Thyroid gland (tissue), 4 donors: ENCODE results near the gene HUS1. TPM values are rescaled to one million over a fixed set of nuclear protein-coding genes. Genes with fewer than 3 reads are reported as not detected.

Experiments used
- DNase-seq, 2 donors: peaks; one replicate each; pipeline ENCODE4 v3.0.0-alpha.2; 2019
- H3K27ac ChIP-seq, 3 donors: fragments of 200-600 bp; sonication (generic); 1 replicate in 2 of 3; 2 replicates in 1 of 3; pipeline ENCODE4 v1.5.1; 2016 to 2019; ENCODE audit warnings: mild to moderate bottlenecking in 1 of 3, moderate library complexity in 1 of 3
- H3K27me3 ChIP-seq: fragments of 200-600 bp; sonication (generic); one replicate; pipeline ENCODE4 v1.5.1; 2019
- H3K36me3 ChIP-seq, 2 donors: fragments of 200-600 bp; sonication (generic); one replicate each; pipeline ENCODE4 v1.5.1; 2016 to 2019
- H3K4me1 ChIP-seq, 2 donors: fragments of 200-600 bp; sonication (generic); one replicate each; pipeline ENCODE4 v1.5.1; 2017 to 2019
- H3K4me3 ChIP-seq, 3 donors: fragments of 200-600 bp; sonication (generic); replicated peaks in 1 of 3; 1 replicate in 2 of 3; 2 replicates in 1 of 3; pipeline ENCODE4 v1.5.1; 2016; ENCODE audit warnings: mild to moderate bottlenecking in 1 of 3
- H3K9me3 ChIP-seq: fragments of 200-600 bp; sonication (generic); one replicate; pipeline ENCODE4 v1.5.1; 2017
- POLR2A ChIP-seq, 2 donors: fragments of 450-650 bp; IDR thresholded peaks; one replicate each; pipeline ENCODE4 v1.6.1; 2017; ENCODE audit warnings: antibody characterized with exemption in 2 of 2, mild to moderate bottlenecking in 2 of 2, moderate library complexity in 1 of 2
- WGBS, 2 donors: methylation state at CpG; one replicate each; pipeline ENCODE4 v1.1.5; 2017; 5-methylcytosine and 5-hydroxymethylcytosine counted together
- intact Hi-C: fragments of 100-400 bp; cut with DNase I; formaldehyde crosslinking; loops from one replicate; pipeline ENCODE4 v1.15.1; 2023
- total RNA-seq, 4 donors: library from RNA; depleted of rRNA; stranded (reverse); fragments of >200 nt; gene quantifications; one replicate each; pipeline ENCODE4 v1.2.3, GENCODE V29; 2016
- TF ChIP-seq, protein P1 (sequence below), 6 experiments: fragments of 200-600 bp in 3 of 6; fragments of 450-650 bp in 3 of 6; sonication (generic) in 3 of 6; IDR thresholded peaks; one replicate each; pipeline ENCODE4 v1.5.1; 2016 to 2019; ENCODE audit warnings: antibody characterized with exemption in 6 of 6, mild to moderate bottlenecking in 2 of 6, inconsistent platforms in 1 of 6, moderate library complexity in 1 of 6

The HUS1 gene
- total RNA-seq, 4 donors from 2014 or later, result 32.1 to 83.8 (median 39.8) TPM

DNA sequence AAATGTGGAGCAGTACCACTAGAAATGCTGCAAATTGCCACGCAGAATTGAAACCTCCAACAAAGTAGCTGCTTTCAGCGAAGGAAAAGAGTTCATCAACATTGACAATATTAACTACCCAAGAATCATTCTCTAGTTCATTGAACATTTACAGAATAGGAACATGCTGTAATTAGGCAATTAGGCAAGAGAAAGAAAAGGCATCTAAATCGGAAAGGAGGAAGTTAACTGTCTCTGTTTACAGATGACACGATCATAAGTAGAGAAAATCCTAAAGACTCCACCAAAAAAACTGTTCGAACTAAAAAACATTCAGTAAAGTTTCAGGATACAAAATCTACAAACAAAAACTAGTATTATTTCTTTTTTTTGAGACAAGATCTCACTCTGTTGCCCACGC is 22.3 kb downstream of the HUS1 start:
- peaks cover 7 to 11% of the 10 kb centered on the region in 2 donors for H3K36me3 ChIP-seq
- no peaks in the 10 kb centered on the region for H3K27me3 ChIP-seq
- TF ChIP-seq, protein P1, sequence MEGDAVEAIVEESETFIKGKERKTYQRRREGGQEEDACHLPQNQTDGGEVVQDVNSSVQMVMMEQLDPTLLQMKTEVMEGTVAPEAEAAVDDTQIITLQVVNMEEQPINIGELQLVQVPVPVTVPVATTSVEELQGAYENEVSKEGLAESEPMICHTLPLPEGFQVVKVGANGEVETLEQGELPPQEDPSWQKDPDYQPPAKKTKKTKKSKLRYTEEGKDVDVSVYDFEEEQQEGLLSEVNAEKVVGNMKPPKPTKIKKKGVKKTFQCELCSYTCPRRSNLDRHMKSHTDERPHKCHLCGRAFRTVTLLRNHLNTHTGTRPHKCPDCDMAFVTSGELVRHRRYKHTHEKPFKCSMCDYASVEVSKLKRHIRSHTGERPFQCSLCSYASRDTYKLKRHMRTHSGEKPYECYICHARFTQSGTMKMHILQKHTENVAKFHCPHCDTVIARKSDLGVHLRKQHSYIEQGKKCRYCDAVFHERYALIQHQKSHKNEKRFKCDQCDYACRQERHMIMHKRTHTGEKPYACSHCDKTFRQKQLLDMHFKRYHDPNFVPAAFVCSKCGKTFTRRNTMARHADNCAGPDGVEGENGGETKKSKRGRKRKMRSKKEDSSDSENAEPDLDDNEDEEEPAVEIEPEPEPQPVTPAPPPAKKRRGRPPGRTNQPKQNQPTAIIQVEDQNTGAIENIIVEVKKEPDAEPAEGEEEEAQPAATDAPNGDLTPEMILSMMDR (IDR thresholded peaks at IDR 0.05), result no peak
- TF ChIP-seq POLR2A (IDR thresholded peaks at IDR 0.05), result no peak
- H3K4me1 ChIP-seq, result no peaks in the 10 kb centered on the region
- intact Hi-C loops, result no loop called here
- no peak overlapping the region for H3K27ac ChIP-seq
- no peak for DNase-seq
- H3K9me3 ChIP-seq, result no peaks in the 10 kb centered on the region
- WGBS, 2 donors, result 72 to 80% methylated on average over 6 of the region's 6 CpGs
- no peak overlapping the region for H3K4me3 ChIP-seq

DNA sequence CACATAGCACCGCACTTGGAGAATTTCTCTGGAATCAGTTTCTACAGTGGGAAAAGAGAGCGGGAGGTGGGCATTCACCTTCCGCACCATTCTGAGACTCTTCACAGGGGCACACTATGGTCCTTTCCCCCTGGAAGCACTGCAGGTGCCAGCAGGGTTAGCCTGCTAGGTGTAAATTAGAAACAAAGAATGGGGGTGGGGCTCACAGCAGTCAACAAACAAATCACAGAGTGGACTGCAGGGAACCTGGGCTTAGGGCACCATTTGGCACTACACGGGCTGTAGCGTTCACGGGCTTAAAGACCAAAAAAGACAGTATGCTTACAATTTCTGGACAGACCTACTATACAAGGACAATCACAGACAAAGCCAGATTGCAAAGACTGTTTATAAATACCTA is 23.2 kb downstream of the HUS1 start:
- WGBS, 2 donors, result 88 to 93% methylated on average over 6 of the region's 6 CpGs
- H3K9me3 ChIP-seq, result no peaks in the 10 kb centered on the region

DNA sequence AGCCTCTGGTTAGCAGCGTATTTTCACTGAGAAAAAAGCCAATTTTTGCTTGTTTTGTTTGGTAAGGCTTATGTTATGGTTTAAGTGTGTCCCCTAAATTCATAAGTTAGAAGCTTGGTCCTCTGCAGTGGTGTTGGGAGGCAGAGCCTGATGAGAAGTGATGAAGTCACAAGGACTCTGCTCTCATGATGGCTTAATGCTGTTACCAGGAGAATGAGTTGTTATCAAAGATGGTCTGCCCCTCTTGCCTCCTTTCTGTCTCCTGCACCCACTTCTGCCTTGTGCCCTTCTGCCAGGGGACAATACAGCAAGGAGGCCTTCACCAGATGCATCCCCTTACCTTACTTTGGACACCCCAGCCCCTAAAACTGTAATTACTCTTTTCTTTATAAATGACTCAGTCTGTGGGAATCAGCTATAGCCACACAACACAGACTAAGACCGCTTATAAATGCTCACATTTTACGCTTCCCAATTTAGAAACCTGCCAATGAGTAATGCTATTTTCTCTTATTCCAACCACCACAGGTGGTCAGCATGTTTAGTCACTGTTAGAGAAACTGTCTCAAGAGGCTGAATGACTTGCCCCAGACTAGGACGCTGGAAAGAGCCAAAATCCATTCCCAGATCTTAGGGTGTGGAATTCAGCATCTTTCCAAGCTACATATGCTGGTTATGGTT is 25.0 kb downstream of the HUS1 start:
- no peak for TF ChIP-seq POLR2A (IDR thresholded peaks at IDR 0.05)
- TF ChIP-seq, protein P1 (IDR thresholded peaks at IDR 0.05), result no peak
- 84 to 88% methylated on average over 4 of the region's 4 CpGs for WGBS, 2 donors
- no peaks in the 10 kb centered on the region for H3K27me3 ChIP-seq
- no peaks in the 10 kb centered on the region for H3K4me1 ChIP-seq
- no peak overlapping the region for H3K27ac ChIP-seq
- intact Hi-C loops, result no loop called here
- H3K9me3 ChIP-seq, result no peaks in the 10 kb centered on the region
- H3K4me3 ChIP-seq, result no peak overlapping the region
- no peak for DNase-seq
- H3K36me3 ChIP-seq, result peaks cover 7 to 8% of the 10 kb centered on the region in 2 donors

More for the DNA sequence above, 23.2 kb downstream of the HUS1 start:
- H3K4me1 ChIP-seq, result no peaks in the 10 kb centered on the region
- no peak for DNase-seq
- no peak overlapping the region for H3K4me3 ChIP-seq
- intact Hi-C loops, result no loop called here
- TF ChIP-seq, protein P1 (IDR thresholded peaks at IDR 0.05), result no peak
- no peak for TF ChIP-seq POLR2A (IDR thresholded peaks at IDR 0.05)
- H3K27ac ChIP-seq, result no peak overlapping the region
- peaks cover 7 to 8% of the 10 kb centered on the region in 2 donors for H3K36me3 ChIP-seq
- H3K27me3 ChIP-seq, result no peaks in the 10 kb centered on the region

DNA sequence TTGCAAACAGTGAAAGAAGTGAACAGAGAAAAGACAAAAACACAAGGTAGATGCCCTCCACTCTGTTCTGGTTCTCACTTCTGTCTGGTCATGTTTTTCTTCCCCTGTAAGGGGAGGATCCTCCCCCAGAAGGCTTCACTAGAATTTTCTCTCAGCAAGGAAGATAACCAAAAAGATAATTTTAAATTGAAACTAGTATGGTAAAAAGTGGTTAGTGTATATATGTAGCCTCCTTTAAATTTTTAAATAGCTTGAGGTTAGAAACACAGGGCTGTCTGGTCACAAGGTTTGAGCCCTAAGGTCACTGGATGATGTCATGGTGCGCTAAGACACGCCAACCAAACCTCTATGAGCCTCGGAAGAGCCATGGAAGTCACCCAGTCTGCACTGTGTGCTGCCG is 25.6 kb downstream of the HUS1 start:
- H3K36me3 ChIP-seq, result peaks cover 7 to 8% of the 10 kb centered on the region in 2 donors
- DNase-seq, result no peak
- H3K4me1 ChIP-seq, result no peaks in the 10 kb centered on the region
- H3K27ac ChIP-seq, result no peak overlapping the region
- WGBS, 2 donors, result 77 to 95% methylated on average over 4 of the region's 4 CpGs
- no peaks in the 10 kb centered on the region for H3K9me3 ChIP-seq
- no peak overlapping the region for H3K4me3 ChIP-seq
- intact Hi-C loops, result no loop called here
- TF ChIP-seq, protein P1 (IDR thresholded peaks at IDR 0.05), result no peak
- no peak for TF ChIP-seq POLR2A (IDR thresholded peaks at IDR 0.05)
- H3K27me3 ChIP-seq, result no peaks in the 10 kb centered on the region

DNA sequence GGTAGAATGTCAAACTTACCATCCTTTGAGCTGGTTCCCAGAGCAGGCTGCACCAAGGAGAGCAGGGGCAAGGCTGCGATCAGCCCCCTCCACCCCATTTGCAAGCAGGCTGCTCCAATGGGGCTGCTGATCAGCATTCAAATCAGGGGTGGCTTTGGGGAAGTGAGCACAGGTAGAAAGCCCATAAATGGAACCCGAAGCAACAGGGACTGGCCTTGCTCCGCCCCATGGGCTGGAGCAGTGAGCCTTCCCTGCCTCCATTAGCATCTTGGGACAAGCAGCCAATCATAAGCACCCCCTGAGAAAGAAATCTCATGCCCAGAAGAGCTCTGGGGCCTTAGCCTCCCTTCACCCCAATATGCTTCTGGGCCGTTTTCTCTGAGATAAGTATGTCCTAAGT is 27.2 kb downstream of the HUS1 start:
- H3K27ac ChIP-seq, result no peak overlapping the region
- H3K9me3 ChIP-seq, result no peaks in the 10 kb centered on the region
- H3K4me3 ChIP-seq, result no peak overlapping the region
- TF ChIP-seq POLR2A (IDR thresholded peaks at IDR 0.05), result no peak
- TF ChIP-seq, protein P1 (IDR thresholded peaks at IDR 0.05), result no peak
- peaks cover 7 to 8% of the 10 kb centered on the region in 2 donors for H3K36me3 ChIP-seq
- H3K4me1 ChIP-seq, result no peaks in the 10 kb centered on the region
- no peak for DNase-seq
- WGBS, 2 donors, result 67 to 86% methylated on average over 3 to 4 of the region's 4 CpGs
- H3K27me3 ChIP-seq, result no peaks in the 10 kb centered on the region
- intact Hi-C loops, result no loop called here
